Activated T-cell treated with anti-CD3 and anti-CD28 coated beads, Interleukin-2, amount 50 U/mL, for 72 hours (primary cell): ENCODE results near the gene GAREM1. TPM values are rescaled to one million over a fixed set of nuclear protein-coding genes. Genes with fewer than 3 reads are reported as not detected.
"Not testable (repeated sequence)": the region's sequence is repeated elsewhere in the genome, so short reads cannot be mapped to it uniquely, and the experiment has no call there.

ENCODE experiments used
- ATAC-seq, 2 donors: fragments of 150-1000 bp; cut with Tn5 transposase; replicated peaks in 1 of 2; 2 replicates each; pipeline ENCODE4 v1.10.0; 2021; ENCODE audit warnings: moderate library complexity in 2 of 2, mild to moderate bottlenecking in 1 of 2
- DNase-seq, 2 donors: peaks; one replicate each; pipeline ENCODE4 v3.0.0; 2021 to 2022; ENCODE audit warnings: mixed read lengths in 1 of 2
- H3K27ac Mint-ChIP-seq: one replicate; pipeline ENCODE4 v1.8.0; 2022; ENCODE audit warnings: mild to moderate bottlenecking, moderate library complexity, mixed read lengths
- H3K27me3 Mint-ChIP-seq: one replicate; pipeline ENCODE4 v1.8.0; 2022; ENCODE audit warnings: low read depth, mixed read lengths
- H3K36me3 Mint-ChIP-seq, 2 donors: one replicate each; pipeline ENCODE4 v1.8.0; 2022; ENCODE audit warnings: mixed read lengths in 2 of 2, mild to moderate bottlenecking in 1 of 2; ENCODE audit not compliant: insufficient read depth in 2 of 2
- H3K4me1 Mint-ChIP-seq: one replicate; pipeline ENCODE4 v1.8.0; 2022; ENCODE audit warnings: low read depth, mixed read lengths
- H3K4me3 Mint-ChIP-seq, 2 donors: one replicate each; pipeline ENCODE4 v1.8.0; 2022; ENCODE audit warnings: mild to moderate bottlenecking in 2 of 2, mixed read lengths in 2 of 2, moderate library complexity in 2 of 2
- H3K9me3 Mint-ChIP-seq, 2 donors: one replicate each; pipeline ENCODE4 v1.8.0; 2022; ENCODE audit warnings: mixed read lengths in 2 of 2
- total RNA-seq, 2 donors: library from RNA; stranded (reverse); gene quantifications; one replicate each; pipeline ENCODE4 v1.2.3, GENCODE V29; 2022

Gene GAREM1
- total RNA-seq, 2 donors from 2014 or later: 0.19 to 0.39 TPM

- not testable (repeated sequence) for H3K27ac Mint-ChIP-seq, H3K36me3 Mint-ChIP-seq, DNase-seq, ATAC-seq, H3K4me3 Mint-ChIP-seq, H3K9me3 Mint-ChIP-seq, H3K27me3 Mint-ChIP-seq, H3K4me1 Mint-ChIP-seq
These were observed 237.3 kb downstream of the GAREM1 start for GRCh38 chr18:32233348-32233747.

DNA sequence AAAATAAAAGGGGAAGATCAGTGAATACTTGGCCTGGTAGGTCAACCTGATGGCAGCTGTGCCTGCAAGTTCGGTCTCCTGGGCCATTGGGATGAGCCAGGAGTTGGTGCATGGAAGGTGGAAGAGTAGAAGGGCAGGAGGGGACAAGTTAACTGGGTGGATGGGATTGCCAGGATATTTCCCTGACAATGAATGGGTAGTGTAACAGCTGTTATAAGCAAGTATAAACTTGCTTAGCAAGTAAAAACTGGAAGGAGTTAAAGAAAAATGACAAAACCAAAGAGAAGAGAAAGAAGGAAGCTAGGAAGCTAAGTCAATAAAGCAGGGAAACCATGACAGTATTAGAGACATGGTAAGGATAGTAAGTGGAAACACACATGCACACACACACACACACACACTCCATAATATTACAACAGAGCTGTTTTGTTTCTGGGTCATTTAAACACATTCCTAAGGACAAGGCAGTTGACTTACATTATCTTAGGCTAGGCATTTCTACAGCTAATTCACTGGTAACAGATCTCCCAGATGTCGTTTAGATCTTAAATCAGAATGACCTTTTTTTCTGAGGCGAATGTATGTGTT is 251.2 kb downstream of the GAREM1 start:
- Mint-ChIP-seq H3K9me3 (no peaks in the 10 kb centered on the region), H3K4me3 (no peak overlapping the region), H3K36me3 (no peaks in the 10 kb centered on the region), H3K4me1 (no peaks in the 10 kb centered on the region), H3K27me3 (peaks cover 6% of the 10 kb centered on the region), H3K27ac (no peak overlapping the region)
- DNase-seq: no peak
- ATAC-seq: no peak

- Mint-ChIP-seq H3K4me1 (no peaks in the 10 kb centered on the region), H3K9me3 (no peaks in the 10 kb centered on the region), H3K4me3 (no peak overlapping the region), H3K36me3 (no peaks in the 10 kb centered on the region), H3K27ac (no peak overlapping the region), H3K27me3 (peaks cover 6% of the 10 kb centered on the region)
- no peak for ATAC-seq
- no peak for DNase-seq
These were observed 254.3 kb downstream of the GAREM1 start for GRCh38 chr18:32216390-32216789.

DNA sequence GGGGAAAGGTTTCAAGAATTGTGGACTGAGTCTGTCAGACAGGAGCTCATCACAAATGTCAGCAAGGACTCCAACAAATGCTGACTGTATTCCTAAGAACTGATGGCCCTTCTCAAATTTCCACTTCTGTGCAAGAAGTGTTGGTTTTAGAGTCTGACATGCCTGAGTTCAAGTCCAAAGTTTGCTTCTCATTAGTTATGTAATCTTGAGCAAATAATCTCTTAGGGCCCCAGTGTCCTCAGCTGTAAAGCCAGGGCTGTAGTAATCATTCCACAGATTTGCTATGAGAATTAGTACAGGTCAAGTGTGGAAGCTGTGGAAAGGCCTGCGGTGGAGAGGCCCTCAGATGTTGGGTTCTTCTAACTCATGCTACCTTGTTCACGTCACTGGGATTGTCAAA is 257.0 kb downstream of the GAREM1 start:
- no peaks in the 10 kb centered on the region for H3K27me3 Mint-ChIP-seq
- no peak for DNase-seq
- H3K27ac Mint-ChIP-seq: no peak overlapping the region
- H3K36me3 Mint-ChIP-seq: no peaks in the 10 kb centered on the region
- no peak overlapping the region for H3K4me3 Mint-ChIP-seq
- ATAC-seq: no peak
- no peaks in the 10 kb centered on the region for H3K4me1 Mint-ChIP-seq
- H3K9me3 Mint-ChIP-seq: no peaks in the 10 kb centered on the region
